Left forelimb (tissue), 1 donor: Measurements from ENCODE around the gene GOLGA6L10.
"Not testable (repeated sequence)": the region's sequence is repeated elsewhere in the genome, so short reads cannot be mapped to it uniquely, and the experiment has no call there.

Source experiments
- DNase-seq: peaks from one replicate; pipeline ENCODE4 v3.0.0-alpha.2; 2018; ENCODE audit warnings: low spot score

Gene GOLGA6L10, protein sequence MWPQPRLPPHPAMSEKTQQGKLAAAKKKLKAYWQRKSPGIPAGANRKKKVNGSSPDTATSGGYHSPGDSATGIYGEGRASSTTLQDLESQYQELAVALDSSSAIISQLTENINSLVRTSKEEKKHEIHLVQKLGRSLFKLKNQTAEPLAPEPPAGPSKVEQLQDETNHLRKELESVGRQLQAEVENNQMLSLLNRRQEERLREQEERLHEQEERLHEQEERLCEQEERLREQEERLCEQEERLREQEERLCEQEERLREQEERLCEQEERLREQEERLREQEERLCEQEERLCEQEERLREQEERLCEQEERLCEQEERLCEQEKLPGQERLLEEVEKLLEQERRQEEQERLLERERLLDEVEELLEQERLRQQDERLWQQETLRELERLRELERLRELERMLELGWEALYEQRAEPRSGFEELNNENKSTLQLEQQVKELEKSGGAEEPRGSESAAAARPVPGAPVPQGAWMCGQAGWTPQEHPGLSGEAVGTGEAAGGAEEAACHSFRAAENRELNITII

DNA sequence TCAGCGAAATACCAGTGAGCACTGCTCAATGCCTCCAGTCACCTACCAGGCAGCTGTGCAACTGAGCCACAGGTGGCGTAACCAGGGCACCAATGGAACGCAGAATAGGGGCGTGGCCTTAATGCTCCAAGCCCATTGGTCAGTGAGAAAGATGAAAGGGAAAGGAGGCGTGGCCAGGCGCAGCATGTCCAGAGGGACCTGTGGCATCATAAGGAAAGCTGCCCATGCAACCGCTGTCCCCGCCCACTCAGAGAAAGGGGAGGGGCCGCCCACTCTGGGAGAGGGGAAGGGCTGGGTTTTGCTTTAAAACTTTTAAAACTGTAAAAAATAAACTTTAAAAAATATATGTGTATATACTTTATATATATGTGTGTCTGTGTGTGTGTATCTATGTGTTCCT lies at the start of gene GOLGA6L10:
TSS of gene GOLGA6L10 (minus strand) at position 101 of the 400 bp plus-strand sequence. CDS start at position 1, 100 bp downstream.
- DNase-seq = not testable (repeated sequence)

DNA sequence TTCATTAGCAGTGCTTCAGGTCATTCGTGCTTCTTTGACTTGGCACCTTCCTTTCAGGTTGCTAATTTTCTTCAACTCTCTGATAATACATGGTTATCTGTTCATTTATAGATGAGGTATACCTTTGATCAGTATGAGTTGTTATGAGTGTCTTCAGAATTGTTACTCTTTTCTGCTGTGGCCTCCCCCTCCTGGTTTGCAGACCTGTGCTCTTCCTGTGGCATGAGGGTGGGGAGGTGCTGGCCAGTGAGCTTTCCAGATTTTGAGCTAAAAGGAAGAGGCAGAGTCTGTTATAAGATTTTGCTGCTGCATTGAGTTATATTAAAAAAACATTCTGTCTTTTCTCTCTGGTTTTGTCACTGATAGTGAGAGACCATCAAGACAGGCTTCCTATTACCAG lies 49.5 kb upstream of the GOLGA6L10 start:
- DNase-seq = no peak

DNA sequence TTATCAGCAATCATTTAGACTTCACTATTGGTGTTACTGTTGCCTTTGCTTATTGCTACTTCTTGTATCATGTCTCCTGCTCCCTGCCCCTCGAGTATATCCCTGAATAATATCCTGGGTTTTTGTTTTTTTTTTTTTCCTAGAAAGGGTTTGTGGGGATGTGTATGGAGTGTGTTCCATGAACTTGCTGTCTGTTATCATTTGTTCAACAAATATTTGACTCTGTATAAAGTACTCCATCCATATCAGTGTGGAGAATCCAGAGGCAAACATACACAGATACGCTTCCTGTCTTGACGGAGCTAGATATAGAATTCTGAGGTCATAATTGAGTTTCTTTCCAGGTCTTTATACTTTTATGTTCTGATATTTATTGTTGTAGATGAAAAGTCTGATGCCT lies 48.5 kb upstream of the GOLGA6L10 start:
- no peak for DNase-seq

DNA sequence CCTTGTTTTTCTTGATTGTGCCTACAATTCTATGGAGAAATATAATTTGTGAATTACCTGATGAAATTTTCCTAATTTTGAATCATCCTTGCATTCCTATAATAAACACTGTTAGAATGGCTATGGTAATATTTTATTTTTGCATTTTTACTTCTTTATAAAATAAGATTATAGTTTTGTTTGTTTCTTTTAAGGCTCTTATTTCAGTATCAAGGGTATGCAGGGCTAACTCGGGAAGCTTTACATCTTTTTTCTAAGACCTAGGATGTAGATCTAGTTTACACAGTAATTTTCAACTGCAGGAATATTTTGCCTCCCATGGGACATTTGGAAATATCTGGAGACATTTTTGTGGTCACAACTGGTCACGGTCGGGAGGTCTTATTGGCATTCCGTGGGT lies 46.5 kb upstream of the GOLGA6L10 start:
- not testable (repeated sequence) for DNase-seq

DNA sequence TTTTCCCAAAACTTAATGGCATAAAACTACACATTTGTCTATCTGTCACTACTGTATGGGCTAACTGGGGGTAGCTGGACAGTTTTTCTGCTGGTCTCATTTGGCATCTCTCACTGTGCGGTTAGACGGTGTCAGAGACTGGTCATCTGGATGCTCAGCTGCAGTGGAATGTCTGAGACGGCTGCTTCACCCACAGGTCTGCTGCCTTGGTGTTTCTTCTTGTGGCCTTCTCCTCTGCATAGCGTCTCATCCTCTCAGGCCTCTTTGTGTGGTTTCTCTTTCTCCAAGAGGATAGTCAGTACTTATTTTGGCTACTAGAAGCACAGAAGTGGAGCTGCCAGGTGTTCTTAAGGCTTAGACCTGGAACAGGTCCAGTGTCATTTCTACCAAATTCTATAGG lies 44.4 kb upstream of the GOLGA6L10 start:
- no peak for DNase-seq

DNA sequence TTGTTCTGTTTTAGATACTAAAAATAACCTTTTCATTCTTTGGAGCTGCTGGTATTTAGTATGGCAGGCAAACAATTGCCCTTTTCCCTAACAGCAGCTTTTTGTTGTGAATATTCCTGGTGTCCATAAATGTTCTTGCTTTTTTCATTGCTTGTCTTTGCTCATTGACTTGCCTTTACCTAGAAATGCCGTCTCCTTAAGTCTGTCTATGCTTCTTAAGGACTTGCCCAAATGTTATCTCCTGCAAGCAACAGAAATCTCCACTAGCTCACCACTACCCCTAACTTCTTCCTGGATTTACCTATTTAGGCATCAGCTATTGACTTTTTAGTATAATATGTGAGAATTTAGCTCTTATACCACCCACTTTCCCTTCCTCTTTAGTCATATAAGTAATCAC lies 42.8 kb upstream of the GOLGA6L10 start:
- not testable (repeated sequence) for DNase-seq

DNA sequence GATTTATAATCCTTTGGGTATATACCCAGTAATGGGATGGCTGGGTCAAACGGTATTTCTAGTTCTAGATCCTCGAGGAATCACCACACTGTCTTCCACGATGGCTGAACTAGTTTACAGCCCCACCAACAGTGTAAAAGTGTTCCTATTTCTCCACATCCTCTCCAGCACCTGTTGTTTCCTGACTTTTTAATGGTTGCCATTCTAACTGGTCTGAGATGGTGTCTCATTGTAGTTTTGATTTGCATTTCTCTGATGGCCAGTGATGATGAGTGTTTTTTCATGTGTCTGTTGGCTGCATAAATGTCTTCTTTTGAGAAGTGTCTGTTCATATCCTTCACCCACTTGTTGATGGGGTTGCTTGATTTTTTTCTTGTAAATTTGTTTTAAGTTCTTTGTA lies 40.9 kb upstream of the GOLGA6L10 start:
- DNase-seq = not testable (repeated sequence)

DNA sequence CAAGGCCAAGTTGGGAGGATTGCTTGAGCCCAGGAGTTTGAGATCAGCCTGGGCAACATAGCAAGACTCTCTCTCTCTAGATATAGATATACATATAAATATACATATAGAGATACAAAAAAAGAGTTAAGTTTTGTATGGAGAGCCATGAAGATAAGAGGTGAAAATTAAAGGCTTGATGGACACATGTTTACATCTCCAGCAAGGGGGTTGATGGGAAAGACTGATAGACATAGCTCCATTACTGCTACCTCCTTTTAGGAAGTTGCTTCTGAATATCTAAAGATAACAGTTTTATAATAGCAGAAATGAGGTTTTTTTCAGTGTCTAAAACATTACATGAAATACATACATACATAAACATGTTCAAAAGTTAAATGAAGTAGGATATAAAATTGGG lies 37.9 kb upstream of the GOLGA6L10 start:
- not testable (repeated sequence) for DNase-seq

DNA sequence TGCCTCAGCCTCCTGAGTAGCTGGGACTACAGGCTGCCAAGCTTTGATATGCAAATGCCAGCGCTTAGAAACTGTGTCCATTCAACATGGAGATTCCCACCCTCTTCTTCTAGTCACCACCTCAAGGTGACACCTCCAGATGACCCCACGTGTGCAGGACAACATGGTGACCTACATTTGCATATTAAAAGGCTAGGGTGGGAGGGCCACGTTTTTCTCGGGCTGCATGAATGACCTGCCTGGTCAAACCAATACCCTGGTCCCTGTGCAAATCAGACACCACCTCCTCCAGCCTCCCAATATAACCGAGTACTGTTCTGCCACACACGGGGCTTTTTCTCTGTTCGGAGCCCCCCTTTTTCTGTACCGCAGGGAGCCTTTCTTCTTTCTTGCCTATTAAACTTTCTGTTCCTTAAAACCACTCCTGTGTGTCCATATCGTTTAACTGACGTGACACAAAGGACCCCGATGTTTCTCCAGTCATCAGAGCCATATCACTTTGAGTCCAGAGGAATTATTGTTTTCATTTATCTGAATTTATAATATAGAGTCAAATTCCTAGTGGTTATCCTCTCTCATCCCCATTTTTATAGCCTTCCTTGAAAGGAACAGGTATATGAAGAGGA lies 32.2 kb upstream of the GOLGA6L10 start:
- DNase-seq = not testable (repeated sequence)

DNA sequence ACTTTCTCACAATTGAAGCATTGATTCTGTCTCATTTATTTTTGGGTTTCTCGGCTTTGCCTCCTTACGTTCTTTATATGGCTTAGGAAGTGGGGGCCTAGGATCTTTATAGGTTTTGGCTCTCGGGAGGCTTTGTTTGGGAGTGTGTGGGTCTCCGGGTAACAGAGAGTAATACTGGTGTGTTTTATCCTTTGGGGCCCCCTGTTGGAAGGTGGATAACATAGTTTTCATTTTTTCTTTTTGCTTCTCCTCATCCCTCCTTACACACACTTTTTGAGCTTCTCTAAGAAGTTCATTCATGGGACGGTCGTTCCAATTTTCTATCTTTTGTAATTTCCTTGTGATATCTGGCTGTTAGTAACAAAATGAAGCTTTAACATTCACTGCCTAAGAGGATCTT lies 30.3 kb upstream of the GOLGA6L10 start:
- not testable (repeated sequence) for DNase-seq

DNA sequence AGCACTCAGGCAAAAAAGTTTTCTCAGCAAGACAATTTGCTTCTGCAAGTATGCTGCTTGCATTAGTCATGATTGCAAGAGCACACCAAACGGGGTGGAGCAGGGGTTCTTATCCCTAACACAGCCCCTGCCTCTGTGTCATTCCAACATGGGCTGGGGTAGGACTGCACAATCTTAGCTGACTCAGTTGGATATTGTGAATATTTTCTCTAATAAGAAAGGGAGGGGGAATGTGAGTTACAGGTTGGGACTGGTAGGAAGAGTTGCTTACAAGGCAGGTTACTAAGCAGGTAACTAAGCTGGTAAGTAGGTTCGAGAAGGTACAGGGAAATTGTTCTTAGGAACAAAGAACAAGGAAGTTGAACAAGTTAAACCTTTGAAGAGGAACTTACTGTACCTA lies 24.4 kb upstream of the GOLGA6L10 start:
- DNase-seq = not testable (repeated sequence)

DNA sequence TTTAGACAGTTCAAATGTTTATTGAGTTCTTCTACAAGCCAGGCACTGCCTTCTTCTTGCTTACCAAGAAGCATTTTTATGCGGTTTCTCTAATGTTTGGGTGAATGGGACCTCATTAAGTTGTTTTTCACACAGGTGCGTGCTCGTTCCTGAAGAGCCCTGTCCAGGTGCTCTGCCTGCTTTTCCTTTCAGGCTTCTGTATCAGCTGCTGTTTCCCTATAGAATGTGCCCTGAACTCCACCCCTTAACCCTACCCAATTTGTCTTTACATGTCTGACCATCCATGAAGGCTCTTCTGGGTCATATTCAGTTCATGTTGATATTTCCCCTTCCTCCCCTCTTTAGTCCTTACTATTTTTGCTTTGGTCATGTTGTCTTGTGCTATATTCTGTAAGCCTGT lies 22.4 kb upstream of the GOLGA6L10 start:
- DNase-seq = no peak

DNA sequence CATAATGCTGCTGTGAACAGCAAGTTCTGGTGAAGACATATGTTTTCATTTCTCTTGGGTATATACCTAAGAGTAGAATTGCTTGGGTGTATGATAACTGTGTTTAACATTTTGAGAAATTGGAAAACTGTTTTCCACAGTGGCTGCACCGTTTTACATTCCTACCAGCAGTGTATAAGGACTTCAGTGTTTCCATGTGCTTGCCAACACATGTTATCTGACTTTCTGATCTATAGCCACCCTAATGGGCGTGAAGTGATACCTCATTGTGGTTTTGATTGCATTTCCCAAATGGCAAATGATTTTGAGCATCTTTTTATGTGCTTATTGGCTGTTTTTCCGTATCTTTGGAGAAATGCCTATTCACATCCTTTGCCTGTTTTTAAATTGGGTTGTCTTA lies 18.5 kb upstream of the GOLGA6L10 start:
- not testable (repeated sequence) for DNase-seq

DNA sequence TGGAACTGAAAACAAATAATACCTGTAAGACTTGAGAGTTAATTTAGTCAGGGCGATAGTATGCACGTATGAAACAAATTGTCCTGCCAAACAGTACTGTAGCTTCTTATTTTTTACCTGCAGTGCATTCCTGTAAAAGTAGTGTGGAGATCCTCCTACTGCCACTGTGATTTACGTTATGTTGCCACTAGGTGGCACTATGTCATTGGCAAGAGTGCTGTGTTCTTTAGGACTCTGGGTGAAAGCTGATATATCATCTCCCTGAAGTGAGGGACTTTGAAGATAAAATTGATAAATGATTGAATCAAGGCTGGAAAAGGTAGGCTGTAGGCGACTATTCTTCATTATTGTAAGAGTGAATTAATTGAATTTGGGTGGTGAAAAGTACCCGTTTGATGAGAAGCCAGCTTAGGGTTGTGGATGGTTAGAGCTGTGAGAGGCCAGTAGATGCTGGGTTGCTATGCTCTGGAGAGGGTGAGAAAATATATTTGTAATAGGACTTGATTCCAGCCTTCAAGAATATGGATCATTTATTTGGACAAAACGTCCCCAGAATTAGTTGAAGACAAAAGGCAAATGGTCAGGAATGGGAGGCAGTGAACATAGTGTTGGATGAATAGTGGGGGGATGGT lies 16.5 kb upstream of the GOLGA6L10 start:
- DNase-seq = not testable (repeated sequence)

DNA sequence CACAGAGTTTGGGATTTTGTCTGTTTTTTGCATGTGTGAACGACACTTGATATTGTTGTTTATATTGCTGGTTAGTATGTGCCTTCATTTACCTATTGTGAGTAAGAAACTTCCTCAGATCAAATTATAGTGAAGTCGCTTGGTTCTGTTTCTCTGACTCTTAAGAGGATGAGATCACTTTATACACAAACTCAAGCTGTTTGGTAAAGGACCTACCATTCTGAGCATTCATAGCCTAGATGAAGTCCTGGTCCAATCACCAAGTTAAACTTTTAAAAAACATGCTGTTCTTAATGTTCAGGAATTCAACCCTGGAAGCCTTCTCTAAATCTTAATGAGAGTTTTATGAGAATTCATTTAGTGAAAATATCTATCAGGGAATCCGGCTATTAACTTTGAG lies 15.3 kb upstream of the GOLGA6L10 start:
- not testable (repeated sequence) for DNase-seq

DNA sequence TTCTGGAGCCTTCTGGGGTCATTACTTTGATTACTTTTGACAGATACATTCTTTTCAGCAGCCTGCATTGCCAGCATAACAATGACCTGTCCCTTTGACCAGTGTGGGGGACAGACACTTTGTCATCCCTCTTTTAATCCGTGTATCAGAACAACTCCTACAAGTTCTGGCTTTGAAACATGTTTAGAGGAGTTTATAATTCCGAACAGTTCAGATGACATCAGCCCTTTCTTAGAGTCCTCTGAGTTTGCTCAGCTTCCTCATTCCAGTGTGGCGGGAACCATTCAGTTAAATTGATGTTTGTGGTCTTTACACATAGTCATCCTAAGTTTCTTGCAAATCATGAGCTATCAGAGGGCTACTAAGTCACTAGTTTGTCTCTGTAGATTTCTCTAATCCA lies 13.5 kb upstream of the GOLGA6L10 start:
- DNase-seq = not testable (repeated sequence)

DNA sequence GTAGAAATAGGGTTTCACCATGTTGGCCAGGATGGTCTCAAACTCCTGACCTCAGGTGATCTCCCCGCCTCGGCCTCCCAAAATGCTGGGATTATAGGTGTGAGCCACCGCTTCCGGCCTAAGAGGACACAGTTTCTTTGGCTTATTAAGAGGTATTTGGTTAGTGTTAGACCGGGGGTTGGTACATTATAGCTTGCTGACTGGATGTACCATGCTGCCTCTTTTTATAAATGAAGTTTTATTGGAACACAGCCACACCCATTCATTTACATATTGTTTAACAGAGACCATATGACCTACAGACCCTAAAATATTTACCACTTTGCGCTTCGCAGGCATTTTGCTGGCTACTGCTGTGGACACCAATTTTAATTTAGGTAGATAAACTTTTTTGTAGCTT lies 11.3 kb upstream of the GOLGA6L10 start:
- not testable (repeated sequence) for DNase-seq

DNA sequence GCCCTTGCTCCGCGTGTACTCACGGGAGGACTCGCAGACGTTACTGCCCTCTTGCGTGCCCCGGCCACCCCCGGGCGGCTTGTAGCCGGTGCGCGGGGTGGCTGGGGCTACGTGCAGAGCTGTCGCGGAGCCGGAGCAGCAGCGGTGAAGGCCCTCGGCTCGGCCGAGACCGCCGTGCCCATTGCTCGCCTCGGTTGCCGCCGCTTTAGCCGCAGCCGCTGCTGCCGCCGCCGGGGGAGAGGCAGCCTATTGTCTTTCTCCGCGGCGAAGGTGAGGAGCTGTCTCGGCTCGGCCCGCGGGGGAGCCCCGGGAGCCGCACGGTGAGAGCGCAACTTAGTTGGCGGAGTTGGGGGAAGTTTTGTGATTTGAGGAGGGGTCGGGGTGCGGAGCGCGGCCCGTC lies 5.8 kb upstream of the GOLGA6L10 start:
- DNase-seq = not testable (repeated sequence)

DNA sequence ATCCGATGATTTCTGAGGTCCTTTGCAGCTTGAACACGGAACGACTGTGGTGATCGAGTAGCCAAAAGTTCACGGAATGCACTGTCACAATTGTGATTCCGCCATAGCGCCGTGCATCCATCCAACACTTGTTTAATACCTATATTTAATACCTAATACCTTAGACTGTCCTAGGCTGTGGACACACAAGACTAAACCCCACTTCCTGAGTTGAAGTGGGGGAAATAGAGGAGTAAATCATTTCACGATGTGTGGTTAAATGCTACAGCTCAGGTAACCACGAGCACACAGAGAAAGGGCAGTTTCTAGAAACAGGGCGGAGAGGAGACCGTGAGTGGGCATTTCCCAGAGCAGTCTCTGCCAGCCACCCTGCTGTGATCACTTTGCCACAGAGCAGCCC lies 5.3 kb upstream of the GOLGA6L10 start:
- DNase-seq = not testable (repeated sequence)

DNA sequence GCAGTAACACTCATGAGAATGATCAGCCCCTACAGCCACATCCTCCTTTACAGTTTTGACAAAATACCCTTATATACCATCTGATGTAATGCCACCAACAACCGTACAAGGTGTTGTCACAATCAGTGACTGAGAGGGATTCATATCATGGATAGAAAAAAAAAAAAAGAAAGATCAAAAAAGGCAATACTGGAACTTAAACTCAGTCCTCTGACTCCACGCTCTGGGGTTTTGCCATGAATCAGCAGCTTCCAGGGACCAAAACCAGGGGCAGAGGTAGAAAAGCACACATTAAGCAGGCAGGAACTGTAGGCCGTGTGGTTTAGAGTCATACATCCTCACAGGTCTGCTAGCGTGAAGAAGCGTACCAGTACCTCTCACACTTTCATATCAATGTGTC lies 1.6 kb downstream of the GOLGA6L10 start:
- DNase-seq = not testable (repeated sequence)

DNA sequence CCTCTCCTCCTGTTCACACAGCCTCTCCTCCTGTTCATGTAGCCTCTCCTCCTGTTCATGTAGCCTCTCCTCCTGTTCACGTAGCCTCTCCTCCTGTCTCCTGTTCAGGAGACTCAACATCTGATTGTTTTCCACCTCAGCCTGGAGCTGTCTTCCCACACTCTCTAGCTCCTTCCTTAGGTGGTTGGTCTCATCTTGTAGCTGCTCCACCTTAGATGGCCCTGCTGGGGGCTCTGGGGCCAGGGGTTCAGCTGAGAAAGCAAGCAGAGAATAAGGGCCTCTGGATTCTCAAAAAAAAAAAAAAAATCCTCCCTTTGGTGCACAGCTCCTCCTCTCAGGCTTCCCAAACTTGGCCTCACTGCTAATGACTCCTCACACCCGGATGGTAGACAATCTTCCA lies 4.1 kb downstream of the GOLGA6L10 start:
- not testable (repeated sequence) for DNase-seq

DNA sequence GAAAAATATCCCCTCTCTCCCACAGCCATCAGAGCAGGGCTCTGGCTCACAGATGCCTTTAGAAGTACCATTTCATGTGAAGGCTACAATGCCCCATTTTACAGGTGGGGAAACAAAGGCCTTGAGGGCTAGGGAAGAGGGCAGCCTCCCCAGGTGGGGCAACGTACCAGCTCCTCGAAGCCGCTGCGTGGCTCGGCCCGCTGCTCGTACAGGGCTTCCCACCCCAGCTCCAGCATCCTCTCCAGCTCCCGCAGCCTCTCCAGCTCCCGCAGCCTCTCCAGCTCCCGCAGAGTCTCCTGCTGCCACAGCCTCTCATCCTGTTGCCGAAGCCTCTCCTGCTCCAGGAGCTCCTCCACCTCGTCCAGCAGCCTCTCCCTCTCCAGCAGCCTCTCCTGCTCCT lies 4.9 kb downstream of the GOLGA6L10 start:
- not testable (repeated sequence) for DNase-seq

DNA sequence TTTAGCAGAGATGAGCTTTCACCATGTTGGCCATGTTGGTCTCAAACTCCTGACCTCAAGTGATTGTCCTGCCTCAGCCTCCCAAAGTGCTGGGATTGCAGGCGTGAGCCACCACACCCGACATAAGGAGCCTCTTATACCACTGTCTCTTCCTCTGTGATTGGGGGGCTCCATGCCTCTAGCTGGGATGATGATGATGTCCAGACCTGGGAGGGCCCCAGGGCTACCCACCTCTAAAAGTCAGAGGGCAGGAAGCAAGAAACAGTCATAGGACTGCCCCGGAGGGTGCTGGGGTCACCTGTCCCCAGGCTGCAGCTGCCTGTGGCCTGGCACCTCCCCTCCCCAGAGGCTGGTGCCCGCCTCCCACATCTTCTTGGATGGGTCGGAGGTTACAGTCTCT lies 5.4 kb downstream of the GOLGA6L10 start:
- DNase-seq = not testable (repeated sequence)
